Gastrocnemius medialis (tissue), 4 donors: ENCODE measurements around the gene CHKA. TPM values are rescaled to one million over a fixed set of nuclear protein-coding genes. Genes with fewer than 3 reads are reported as not detected.

Source experiments
- ATAC-seq, 2 donors: fragments of 150-250 bp; one replicate each; pipeline ENCODE4 v1.9.1; 2016
- DNase-seq, 2 donors: peaks; one replicate each; pipeline ENCODE4 v3.0.0-alpha.2; 2019
- H3K27ac ChIP-seq, 4 donors: fragments of 200-600 bp; sonication (generic); 1 replicate in 1 of 4; 2 replicates in 3 of 4; pipeline ENCODE4 v1.5.1; 2016 to 2018; ENCODE audit warnings: mild to moderate bottlenecking in 2 of 4, moderate library complexity in 1 of 4
- H3K27me3 ChIP-seq, 3 donors: fragments of 200-600 bp; sonication (generic) in 2 of 3; 1 replicate in 1 of 3; 2 replicates in 2 of 3; pipeline versions ENCODE4 v1.5.1 to v1.6.0; 2016 to 2019; ENCODE audit warnings: mild to moderate bottlenecking in 1 of 3, moderate library complexity in 1 of 3
- H3K36me3 ChIP-seq, 2 donors: fragments of 200-600 bp; sonication (generic) in 1 of 2; one replicate each; pipeline ENCODE4 v1.5.1; 2017 to 2018
- H3K4me1 ChIP-seq, 2 donors: fragments of 200-600 bp; sonication (generic) in 1 of 2; one replicate each; pipeline ENCODE4 v1.5.1; 2016 to 2017; ENCODE audit warnings: mild to moderate bottlenecking in 2 of 2
- H3K4me3 ChIP-seq, 4 donors: fragments of 200-600 bp; sonication (generic) in 3 of 4; 1 replicate in 1 of 4; 2 replicates in 3 of 4; pipeline ENCODE4 v1.5.1; 2016 to 2019; ENCODE audit warnings: mild to moderate bottlenecking in 2 of 4
- H3K9me3 ChIP-seq, 3 donors: fragments of 200-600 bp; sonication (generic) in 2 of 3; 1 replicate in 1 of 3; 2 replicates in 2 of 3; pipeline ENCODE4 v1.5.1; 2016 to 2019
- POLR2A ChIP-seq, 2 donors: fragments of 450-650 bp; IDR thresholded peaks; one replicate each; pipeline ENCODE4 v1.6.1; 2017; ENCODE audit warnings: antibody characterized with exemption in 2 of 2, mild to moderate bottlenecking in 2 of 2, moderate library complexity in 2 of 2
- in situ Hi-C, 4 donors: fragments of 200-750 bp; cut with MboI; loops; one replicate each; pipeline versions ENCODE4 v1.15.0 to v1.8.0; 2017; ENCODE audit warnings: low sequenced_read_pairs in 4 of 4
- intact Hi-C: fragments of 100-400 bp; cut with DNase I; formaldehyde crosslinking; loops from one replicate; pipeline ENCODE4 v1.15.1; 2023; ENCODE audit warnings: low total_unique reads
- total RNA-seq, 4 donors: library from RNA; depleted of rRNA; stranded (reverse); fragments of >200 nt; gene quantifications; one replicate each; pipeline versions ENCODE4 v1.1.0 to v1.2.3, GENCODE V29; 2016
- TF ChIP-seq, protein P1 (sequence below), 5 experiments: fragments of 450-650 bp in 3 of 5; fragments of 200-600 bp in 2 of 5; sonication (generic) in 2 of 5; IDR thresholded peaks in 4 of 5; conservative IDR thresholded peaks in 1 of 5; 1 replicate in 4 of 5; 2 replicates in 1 of 5; pipeline ENCODE4 v1.5.1; 2016 to 2019; ENCODE audit warnings: antibody characterized with exemption in 5 of 5, mild to moderate bottlenecking in 3 of 5, moderate library complexity in 3 of 5

The CHKA gene
- total RNA-seq, 4 donors from 2014 or later: 7.3 to 20.9 (median 12.3) TPM

DNA sequence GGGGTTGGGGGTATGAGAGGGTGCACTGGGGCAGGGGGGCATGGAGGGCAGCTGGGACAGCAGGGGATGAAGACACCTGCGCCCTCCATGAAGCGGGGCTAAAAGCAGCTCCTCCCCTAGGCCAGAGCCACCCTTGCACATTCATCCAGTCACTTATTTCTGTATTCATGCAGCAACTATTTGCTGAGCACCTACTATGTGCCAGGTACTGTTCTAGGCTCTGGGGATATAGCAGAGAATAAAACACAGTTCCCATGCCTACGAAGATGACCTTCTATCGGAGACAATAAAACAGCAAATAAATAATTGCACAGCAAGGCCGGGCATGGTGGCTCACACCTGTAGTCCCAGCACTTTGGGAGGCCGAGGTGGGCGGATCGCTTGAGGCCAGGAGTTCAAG, 105.7 kb downstream of the CHKA start:
- H3K36me3 ChIP-seq: no peaks in the 10 kb centered on the region

DNA sequence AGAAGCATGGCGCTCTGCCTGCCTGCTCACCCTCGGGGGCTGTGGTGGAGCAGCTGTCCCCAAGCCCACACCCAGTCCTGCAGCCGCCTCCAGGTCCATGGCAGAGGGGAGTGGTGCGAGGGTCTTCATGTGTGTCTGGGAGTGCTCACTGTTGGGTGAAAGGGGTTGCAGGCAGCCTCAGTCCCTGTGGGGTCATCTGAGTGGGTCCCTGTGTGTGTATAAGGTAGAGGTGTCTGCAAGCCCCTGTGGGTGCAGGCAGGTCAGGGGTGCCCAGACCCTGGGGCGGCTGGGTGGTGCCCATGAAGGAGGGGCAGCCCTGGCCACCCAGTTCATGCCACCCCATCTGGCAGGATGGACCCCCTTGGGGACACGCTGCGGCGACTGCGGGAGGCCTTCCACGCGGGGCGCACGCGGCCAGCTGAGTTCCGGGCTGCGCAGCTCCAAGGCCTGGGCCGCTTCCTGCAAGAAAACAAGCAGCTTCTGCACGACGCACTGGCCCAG, 106.2 kb downstream of the CHKA start:
- Histone ChIP-seq H3K4me1 (peaks cover 6 to 13% of the 10 kb centered on the region in 2 donors), H3K9me3 (no peaks in the 10 kb centered on the region), H3K36me3 (no peaks in the 10 kb centered on the region), H3K4me3 (no peak overlapping the region), H3K27ac (no peak overlapping the region), H3K27me3 (no peaks in the 10 kb centered on the region)
- ATAC-seq (no peak), DNase-seq (no peak)
- in situ Hi-C loops: no loop called here
- no peak for TF ChIP-seq POLR2A (IDR thresholded peaks at IDR 0.05)
- TF ChIP-seq, protein P1, sequence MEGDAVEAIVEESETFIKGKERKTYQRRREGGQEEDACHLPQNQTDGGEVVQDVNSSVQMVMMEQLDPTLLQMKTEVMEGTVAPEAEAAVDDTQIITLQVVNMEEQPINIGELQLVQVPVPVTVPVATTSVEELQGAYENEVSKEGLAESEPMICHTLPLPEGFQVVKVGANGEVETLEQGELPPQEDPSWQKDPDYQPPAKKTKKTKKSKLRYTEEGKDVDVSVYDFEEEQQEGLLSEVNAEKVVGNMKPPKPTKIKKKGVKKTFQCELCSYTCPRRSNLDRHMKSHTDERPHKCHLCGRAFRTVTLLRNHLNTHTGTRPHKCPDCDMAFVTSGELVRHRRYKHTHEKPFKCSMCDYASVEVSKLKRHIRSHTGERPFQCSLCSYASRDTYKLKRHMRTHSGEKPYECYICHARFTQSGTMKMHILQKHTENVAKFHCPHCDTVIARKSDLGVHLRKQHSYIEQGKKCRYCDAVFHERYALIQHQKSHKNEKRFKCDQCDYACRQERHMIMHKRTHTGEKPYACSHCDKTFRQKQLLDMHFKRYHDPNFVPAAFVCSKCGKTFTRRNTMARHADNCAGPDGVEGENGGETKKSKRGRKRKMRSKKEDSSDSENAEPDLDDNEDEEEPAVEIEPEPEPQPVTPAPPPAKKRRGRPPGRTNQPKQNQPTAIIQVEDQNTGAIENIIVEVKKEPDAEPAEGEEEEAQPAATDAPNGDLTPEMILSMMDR (IDR thresholded peaks at IDR 0.05 in 4 of 5, conservative IDR thresholded peaks at IDR 0.05 in 1 of 5): no peak
- intact Hi-C loops: no loop called here

More for the DNA sequence above, 105.7 kb downstream of the CHKA start:
- in situ Hi-C loops (no loop called here), intact Hi-C loops (no loop called here)
- Histone ChIP-seq H3K27me3 (no peaks in the 10 kb centered on the region), H3K4me1 (peaks cover 1 to 9% of the 10 kb centered on the region in 2 donors), H3K4me3 (no peak overlapping the region), H3K9me3 (no peaks in the 10 kb centered on the region), H3K27ac (no peak overlapping the region)
- no peak for ATAC-seq
- DNase-seq: no peak
- TF ChIP-seq, protein P1 (IDR thresholded peaks at IDR 0.05 in 4 of 5, conservative IDR thresholded peaks at IDR 0.05 in 1 of 5): no peak
- no peak for TF ChIP-seq POLR2A (IDR thresholded peaks at IDR 0.05)

DNA sequence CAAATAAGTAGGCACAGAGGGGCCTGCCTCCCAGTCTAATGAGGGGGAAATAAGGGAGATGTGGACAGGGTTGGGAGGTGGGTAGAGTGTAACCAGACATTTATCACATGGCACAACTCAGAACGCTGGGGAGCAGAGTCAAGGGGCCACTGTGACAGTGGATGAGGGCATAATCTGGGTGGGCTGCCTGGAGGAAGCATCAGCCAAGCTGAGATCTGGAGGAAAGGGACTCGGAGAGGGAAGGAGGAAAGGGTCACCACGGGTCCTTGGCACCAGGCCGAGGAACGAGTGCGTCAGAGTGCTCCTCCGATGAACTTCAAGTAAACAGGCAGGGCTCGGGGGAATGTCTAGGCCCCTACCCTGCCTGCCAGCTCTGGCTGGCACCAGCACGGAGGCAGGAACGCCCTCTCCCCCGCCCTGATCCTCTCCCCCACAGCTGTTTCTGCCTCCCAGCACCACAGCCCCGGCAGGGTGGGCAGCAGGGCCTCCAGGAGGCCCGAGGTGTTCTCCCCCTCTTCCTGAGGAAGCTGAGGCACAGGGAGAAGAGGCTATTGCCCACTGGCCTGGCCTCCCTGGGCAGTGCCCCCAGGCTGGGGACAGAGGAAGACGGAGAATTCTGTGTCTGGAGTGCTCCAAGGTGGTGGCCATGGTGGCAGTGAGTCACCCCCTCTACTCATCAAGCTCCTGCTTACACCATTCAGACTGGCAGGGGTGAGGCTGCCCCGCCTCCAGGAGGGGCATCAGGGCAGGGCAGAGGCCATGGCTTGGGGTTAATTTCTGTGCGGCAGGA, 106.8 kb downstream of the CHKA start:
- Histone ChIP-seq H3K4me3 (no peak overlapping the region), H3K36me3 (no peaks in the 10 kb centered on the region), H3K9me3 (no peaks in the 10 kb centered on the region), H3K4me1 (peaks cover 7 to 18% of the 10 kb centered on the region in 2 donors), H3K27ac (no peak overlapping the region), H3K27me3 (no peaks in the 10 kb centered on the region)
- no peak for TF ChIP-seq POLR2A (IDR thresholded peaks at IDR 0.05)
- TF ChIP-seq, protein P1 (IDR thresholded peaks at IDR 0.05 in 4 of 5, conservative IDR thresholded peaks at IDR 0.05 in 1 of 5): no peak
- ATAC-seq (no peak), DNase-seq (no peak)
- in situ Hi-C loops (no loop called here), intact Hi-C loops (no loop called here)

DNA sequence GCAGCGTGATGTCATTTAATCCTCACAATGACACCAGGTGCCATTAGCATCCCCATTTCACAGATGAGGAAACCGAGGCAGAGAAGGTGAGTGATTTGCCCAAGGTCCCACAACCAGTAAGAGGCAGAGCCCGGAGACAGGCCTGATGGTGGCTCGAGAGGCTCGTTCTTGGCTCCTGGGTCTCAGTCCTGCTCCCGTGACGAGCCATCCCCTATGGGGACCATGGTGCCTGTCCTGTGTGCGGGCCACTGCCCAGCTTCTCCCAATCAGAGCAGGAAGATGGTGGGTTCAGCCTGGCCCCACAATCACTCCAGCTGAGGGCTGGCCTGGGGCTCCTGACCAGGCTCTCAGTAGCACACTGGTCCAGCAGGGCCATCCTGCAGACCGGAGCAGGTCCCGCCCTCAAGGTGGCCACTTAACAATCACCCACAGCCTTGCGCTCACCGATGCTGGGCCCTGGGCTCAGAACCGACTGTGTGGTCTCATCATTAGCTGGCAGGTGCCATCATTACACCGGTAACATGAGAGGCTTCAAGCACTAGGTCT, 107.5 kb downstream of the CHKA start:
- TF ChIP-seq, protein P1 (IDR thresholded peaks at IDR 0.05 in 4 of 5, conservative IDR thresholded peaks at IDR 0.05 in 1 of 5): no peak
- no peak for TF ChIP-seq POLR2A (IDR thresholded peaks at IDR 0.05)
- no peaks in the 10 kb centered on the region for H3K27me3 ChIP-seq
- no peak overlapping the region for H3K4me3 ChIP-seq
- H3K9me3 ChIP-seq: no peaks in the 10 kb centered on the region
- in situ Hi-C loops (no loop called here), intact Hi-C loops (no loop called here)
- H3K36me3 ChIP-seq: no peaks in the 10 kb centered on the region
- DNase-seq (no peak), ATAC-seq (no peak)
- no peak overlapping the region for H3K27ac ChIP-seq
- H3K4me1 ChIP-seq: peaks cover 7 to 18% of the 10 kb centered on the region in 2 donors
